IMR-90 (cell line): Measurements from ENCODE around the gene MAEA. TPM values are rescaled to one million over a fixed set of nuclear protein-coding genes. Genes with fewer than 3 reads are reported as not detected.

ENCODE experiments used
- ATAC-seq: fragments of 200-7000 bp; cut with Tn5 transposase; 2 replicates; pipeline ENCODE4 v1.9.1; 2020; ENCODE audit warnings: low read depth, mild to moderate bottlenecking, moderate library complexity
- BruUV-seq: library from RNA; stranded (reverse); fragments of 400-500 nt; replicated peaks from 2 replicates; lab custom pipeline; 2021; lab: Mats Ljungman, UMichigan
- CTCF ChIA-PET: fragments of 300-600 bp; formaldehyde crosslinking; extraction: SDS; loops from one replicate; lab custom pipeline; 2021; ENCODE audit warnings: antibody characterized with exemption; lab: Yijun Ruan, JAX
- POLR2A ChIA-PET: fragments of 300-600 bp; sonication (Branson Sonifier 250); formaldehyde crosslinking; loops from one replicate; lab custom pipeline; 2022; ENCODE audit warnings: antibody characterized with exemption; ENCODE audit not compliant: unreplicated experiment; lab: Charles Lee
- DNase-seq: peaks from one replicate; pipeline ENCODE4 v3.0.0; 2013
- H2AFZ ChIP-seq: replicated peaks from 2 replicates; pipeline ENCODE3; 2013; ENCODE audit warnings: low read length, mild to moderate bottlenecking; ENCODE audit not compliant: poor library complexity
- H2AK5ac ChIP-seq: 2 replicates; pipeline ENCODE4 v1.6.1; 2013; ENCODE audit warnings: low read depth, low read length, inconsistent platforms
- H2AK9ac ChIP-seq: replicated peaks from 2 replicates; pipeline ENCODE3; 2013; ENCODE audit warnings: mild to moderate bottlenecking, low read depth, low read length, moderate library complexity; ENCODE audit not compliant: poor library complexity
- H2BK120ac ChIP-seq: 2 replicates; pipeline ENCODE4 v1.6.1; 2013; ENCODE audit warnings: low read depth, low read length, inconsistent platforms
- H2BK15ac ChIP-seq: 3 replicates; pipeline ENCODE4 v1.6.1; 2013; ENCODE audit warnings: low read depth, low read length, inconsistent platforms
- H2BK20ac ChIP-seq: 2 replicates; pipeline ENCODE4 v1.6.1; 2013; ENCODE audit warnings: low read depth, mild to moderate bottlenecking, inconsistent platforms, low read length, moderate library complexity
- H2BK5ac ChIP-seq: 2 replicates; pipeline ENCODE4 v1.6.1; 2013; ENCODE audit warnings: mild to moderate bottlenecking, low read depth, low read length, inconsistent platforms; ENCODE audit not compliant: poor library complexity, severe bottlenecking
- H3K14ac ChIP-seq: replicated peaks from 2 replicates; pipeline ENCODE4 v1.6.1; 2013; ENCODE audit warnings: low read depth, low read length, inconsistent platforms
- H3K18ac ChIP-seq: 2 replicates; pipeline ENCODE4 v1.6.1; 2013; ENCODE audit warnings: low read depth, low read length, control low read depth
- H3K23ac ChIP-seq: 2 replicates; pipeline ENCODE4 v1.6.1; 2013; ENCODE audit warnings: low read depth, low read length, inconsistent platforms
- H3K27ac ChIP-seq: 2 replicates; pipeline ENCODE4 v1.5.1; 2013; ENCODE audit warnings: mild to moderate bottlenecking, control low read depth, low read length; ENCODE audit not compliant: insufficient read depth
- H3K27me3 ChIP-seq: 2 replicates; pipeline ENCODE4 v1.6.1; 2013; ENCODE audit warnings: low read length; ENCODE audit not compliant: control insufficient read depth, insufficient read depth
- H3K36me3 ChIP-seq: 2 replicates; pipeline ENCODE4 v1.6.1; 2013; ENCODE audit warnings: low read length, mixed read lengths; ENCODE audit not compliant: control insufficient read depth, insufficient read depth
- H3K4ac ChIP-seq: 2 replicates; pipeline ENCODE4 v1.6.1; 2013; ENCODE audit warnings: low read depth, low read length, inconsistent platforms
- H3K4me1 ChIP-seq: 2 replicates; pipeline ENCODE4 v1.6.1; 2013; ENCODE audit warnings: low read length, mixed read lengths; ENCODE audit not compliant: control insufficient read depth, insufficient read depth
- H3K4me2 ChIP-seq: 2 replicates; pipeline ENCODE4 v1.6.1; 2013; ENCODE audit warnings: low read depth, mild to moderate bottlenecking, control low read depth, low read length, moderate library complexity
- H3K4me3 ChIP-seq: 2 replicates; pipeline ENCODE4 v1.5.1; 2013; ENCODE audit warnings: low read depth, mild to moderate bottlenecking, control low read depth, low read length, moderate library complexity; ENCODE audit not compliant: insufficient read depth
- H3K56ac ChIP-seq: 2 replicates; pipeline ENCODE4 v1.6.1; 2013; ENCODE audit warnings: low read length, inconsistent platforms; ENCODE audit not compliant: insufficient read depth; ENCODE audit errors: extremely low read depth
- H3K79me1 ChIP-seq, 2 experiments: 2 replicates each; pipeline ENCODE4 v1.6.1; 2013; ENCODE audit warnings: low read length in 2 of 2, inconsistent platforms in 1 of 2, low read depth in 1 of 2
- H3K9ac ChIP-seq: 2 replicates; pipeline ENCODE4 v1.6.1; 2013; ENCODE audit warnings: low read depth, low read length, control low read depth
- H3K9me1 ChIP-seq: 2 replicates; pipeline ENCODE4 v1.6.1; 2013; ENCODE audit warnings: low read length, inconsistent platforms; ENCODE audit not compliant: insufficient read depth
- H3K9me3 ChIP-seq: 2 replicates; pipeline ENCODE4 v1.6.1; 2013; ENCODE audit warnings: low read length; ENCODE audit not compliant: control insufficient read depth, insufficient read depth
- H4K20me1 ChIP-seq: 2 replicates; pipeline ENCODE4 v1.6.1; 2013; ENCODE audit warnings: low read length, inconsistent platforms; ENCODE audit not compliant: insufficient read depth
- H4K5ac ChIP-seq: 2 replicates; pipeline ENCODE4 v1.6.1; 2013; ENCODE audit warnings: mild to moderate bottlenecking, low read depth, low read length, control low read depth
- H4K8ac ChIP-seq, 2 experiments: 2 replicates each; pipeline ENCODE4 v1.6.1; 2013; ENCODE audit warnings: low read depth in 2 of 2, low read length in 2 of 2, control low read depth in 1 of 2, inconsistent platforms in 1 of 2
- H4K91ac ChIP-seq: 2 replicates; pipeline ENCODE4 v1.6.1; 2013; ENCODE audit warnings: low read depth, low read length, inconsistent platforms; ENCODE audit not compliant: insufficient read depth
- CHD1 ChIP-seq: IDR thresholded peaks from 2 replicates; pipeline ENCODE4 v1.6.1; 2012; ENCODE audit warnings: low read depth, low read length, improper control_type of control experiment
- ELK1 ChIP-seq: fragments of 150-350 bp; IDR thresholded peaks from 2 replicates; pipeline ENCODE4 v1.6.1; 2016; ENCODE audit warnings: low read depth, mild to moderate bottlenecking, low read length, moderate library complexity, borderline replicate concordance
- MXI1 ChIP-seq: IDR thresholded peaks from 2 replicates; pipeline ENCODE4 v1.6.1; 2012; ENCODE audit warnings: low read depth, mild to moderate bottlenecking, low read length, moderate library complexity, borderline replicate concordance
- SMC3 ChIP-seq: fragments of 150-350 bp; IDR thresholded peaks from 2 replicates; pipeline ENCODE4 v1.6.1; 2016; ENCODE audit warnings: low read depth, mild to moderate bottlenecking, antibody characterized with exemption, low read length, moderate library complexity
- WGBS, 2 experiments: methylation state at CpG; one replicate each; pipeline versions ENCODE4 v1.1.5 to v1.1.7; 2013; ENCODE audit warnings: missing lambda C conversion rate in 2 of 2; ENCODE audit not compliant: insufficient read length in 1 of 2; ENCODE audit errors: extremely low coverage in 2 of 2; 5-methylcytosine and 5-hydroxymethylcytosine counted together
- dilution Hi-C: fragments of 300-500 bp; cut with HindIII; formaldehyde crosslinking; loops from one replicate; pipeline ENCODE4 v1.14.3; 2018; ENCODE audit warnings: low sequenced_read_pairs; ENCODE audit not compliant: unreplicated experiment
- in situ Hi-C: fragments of 300-500 bp; cut with MboI; formaldehyde crosslinking; loops from 3 replicates; pipeline ENCODE4 v1.14.3; 2019; ENCODE audit warnings: low sequenced_read_pairs, inconsistent platforms, mixed read lengths
- intact Hi-C: fragments of 100-400 bp; cut with micrococcal nuclease; formaldehyde crosslinking; loops from 2 replicates; pipeline ENCODE4 v1.10.0; 2022
- polyA plus RNA-seq, 3 experiments: library from polyadenylated mRNA; depleted of rRNA; stranded (reverse); fragments of >200 nt; gene quantifications; 2 replicates each; pipeline ENCODE4 v1.2.3, GENCODE V29; 2012; ENCODE audit warnings: low replicate concordance in 1 of 3
- total RNA-seq: library from RNA; depleted of rRNA; stranded (reverse); fragments of >200 nt; gene quantifications from 2 replicates; pipeline ENCODE4 v1.2.3, GENCODE V29; 2012

MAEA gene
- total and polyA plus RNA-seq, 2 of the 4 experiments (the other 2 are of a cell fraction): 61.5 to 108 TPM

GRCh38 chr4:1241936-1242505, 47.7 kb upstream of the MAEA start:
- Histone ChIP-seq H3K9me1 (peaks cover 32% of the 10 kb centered on the region), H4K8ac (no peak overlapping the region), H2AK5ac (no peak overlapping the region), H3K4me2 (no peak overlapping the region), H3K56ac (no peak overlapping the region), H3K4me3 (no peak overlapping the region), H2BK5ac (no peak overlapping the region), H2BK120ac (no peak overlapping the region), H3K4ac (no peak overlapping the region), H4K91ac (no peak overlapping the region), H4K20me1 (peaks cover 90% of the 10 kb centered on the region), H2BK20ac (no peak overlapping the region), H2AFZ (no peak overlapping the region), H3K36me3 (peaks cover 41% of the 10 kb centered on the region), H3K27me3 (no peaks in the 10 kb centered on the region), H3K9ac (no peak overlapping the region), H3K4me1 (peaks cover 13% of the 10 kb centered on the region), H4K5ac (no peak overlapping the region), H3K79me1 (peaks cover 6 to 67% of the 10 kb centered on the region in 2 experiments; a peak in 3 of 4 replicates), H3K14ac (no peak overlapping the region), H3K23ac (no peak overlapping the region), H2BK15ac (no peak overlapping the region), H3K27ac (no peak overlapping the region), H3K9me3 (no peaks in the 10 kb centered on the region), H2AK9ac (no peak overlapping the region), H3K18ac (no peak overlapping the region)
- intact Hi-C loops: no loop called here
- ATAC-seq (no peak), DNase-seq (no peak)
- dilution Hi-C loops: no loop called here
- in situ Hi-C loops: no loop called here
- BruUV-seq: no TSS peak
- POLR2A ChIA-PET: no interaction called here
- 78% methylated on average over 13 of the region's 24 CpGs; no CpG with 5 or more reads in 1 of the 2 experiments for WGBS, 2 experiments
- no peak for TF ChIP-seq ELK1
- TF ChIP-seq CHD1: no peak
- no peak for TF ChIP-seq MXI1
- no peak for TF ChIP-seq SMC3
- CTCF ChIA-PET: no interaction called here
